ENCODE measurements around the gene IL1RAPL2. TPM values are rescaled to one million over a fixed set of nuclear protein-coding genes. Genes with fewer than 3 reads are reported as not detected.

IL1RAPL2 gene
- total and polyA plus RNA-seq, 2 donors (not counting 3 experiments of a cell fraction or from before 2014, with no cell fraction given): not detected

- H3K27ac ChIP-seq (ENCODE audit: insufficient read depth, low read depth, low read length): no peak overlapping the region
- FAIRE-seq (no peak), DNase-seq (ENCODE audit: low read depth, low spot score) (no peak)
- ChIA-PET CTCF (no interaction called here), POLR2A (no interaction called here)
- no peaks in the 10 kb centered on the region for H3K36me3 ChIP-seq (ENCODE audit: control insufficient read depth in 2 of 2, extremely low read depth in 1 of 2, insufficient read depth in 2 of 2, low read length in 2 of 2)
- H3K9me1 ChIP-seq (replicated peaks; ENCODE audit: control insufficient read depth, extremely low read depth, insufficient read depth, low read length): no peaks in the 10 kb centered on the region
- no peak overlapping the region for H3K4me2 ChIP-seq (ENCODE audit: insufficient read depth, low read length)
- no peak for TF ChIP-seq FOS (IDR thresholded peaks at IDR 0.05; ENCODE audit: borderline replicate concordance, insufficient read depth, low read length)
- TF ChIP-seq JUN (IDR thresholded peaks at IDR 0.05; ENCODE audit: borderline replicate concordance, insufficient read depth, insufficient read length, low read depth): no peak
- no peak for TF ChIP-seq MAX (IDR thresholded peaks at IDR 0.05; ENCODE audit: insufficient read depth, insufficient read length)
- TF ChIP-seq MYC (IDR thresholded peaks at IDR 0.05; ENCODE audit: low read depth, low read length): no peak
- TF ChIP-seq CTCF (IDR thresholded peaks at IDR 0.05; ENCODE audit: extremely low read depth in 1 of 2, insufficient read depth in 1 of 2, low read depth in 1 of 2, low read length in 2 of 2): no peak
- no peak for TF ChIP-seq POLR2A (IDR thresholded peaks at IDR 0.05; ENCODE audit: low read depth, low read length)
- TF ChIP-seq GATA2 (IDR thresholded peaks at IDR 0.05; ENCODE audit: insufficient read depth, insufficient read length, low read depth, low read length): no peak
- TF ChIP-seq POLR2AphosphoS5 (IDR thresholded peaks at IDR 0.05; ENCODE audit: insufficient read depth, low read depth, low read length): no peak
- TF ChIP-seq EZH2 (IDR thresholded peaks at IDR 0.05; ENCODE audit: borderline replicate concordance, low read depth, low read length, severe bottlenecking): no peak
- no peak overlapping the region for H3K4me3 ChIP-seq (replicated peaks in 1 of 3; ENCODE audit: insufficient read depth in 1 of 3, low read depth in 1 of 3, low read length in 3 of 3)
- dilution Hi-C loops (cut with MboI; ENCODE audit: extremely low pct_ligation_motif_present, low sequenced_read_pairs) (no loop called here), intact Hi-C loops (cut with micrococcal nuclease) (no loop called here)
- no TSS peak for BruUV-seq (replicated peaks)
- no peaks in the 10 kb centered on the region for H3K27me3 ChIP-seq (ENCODE audit: control insufficient read depth in 2 of 2, insufficient read depth in 2 of 2, low read length in 2 of 2)
- no peaks in the 10 kb centered on the region for H4K20me1 ChIP-seq (replicated peaks; ENCODE audit: control insufficient read depth, extremely low read depth, insufficient read depth, low read length)
- H3K4me1 ChIP-seq (ENCODE audit: control insufficient read depth, extremely low read depth, insufficient read depth, low read length): no peaks in the 10 kb centered on the region
- H3K9me3 ChIP-seq (replicated peaks; ENCODE audit: control insufficient read depth, insufficient read depth, low read length): no peaks in the 10 kb centered on the region
- no peak overlapping the region for H2AFZ ChIP-seq (ENCODE audit: low read depth, low read length)
- no peak overlapping the region for H3K9ac ChIP-seq (replicated peaks; ENCODE audit: extremely low read depth, insufficient read depth, low read length)
- H3K79me2 ChIP-seq (ENCODE audit: control insufficient read depth, insufficient read depth, low read length): no peaks in the 10 kb centered on the region
Measured at GRCh38 chrX:105375816-105376215, 809.8 kb downstream of the IL1RAPL2 start.
